HG03196 (cell line): Measurements from ENCODE around the gene NPIPB2.
A peak's percentile ranks its signal among the peaks of the same experiment; 100 is the strongest.
"Not testable (repeated sequence)": the region's sequence is repeated elsewhere in the genome, so short reads cannot be mapped to it uniquely, and the experiment has no call there.

Experiments used
- ATAC-seq: cut with Tn5 transposase; IDR thresholded peaks from one replicate; pipeline ENCODE4 v1.9.1; 2021; ENCODE audit not compliant: unreplicated experiment

Gene NPIPB2

GRCh38 chr16:11941945-11942344 lies at the start of gene NPIPB2:
Gene NPIPB2, minus strand, starts transcription at chr16:11942045. Its CDS starts 0 bp downstream, at chr16:11942045.
- not testable (repeated sequence) for ATAC-seq

- peak; percentile 48 for ATAC-seq
Observed at GRCh38 chr16:11990702-11991390, 49.0 kb upstream of the NPIPB2 start.

- ATAC-seq: no peak
Observed at GRCh38 chr16:11988258-11988978, 46.6 kb upstream of the NPIPB2 start.

GRCh38 chr16:11986521-11987057 lies 44.7 kb upstream of the NPIPB2 start:
- no peak for ATAC-seq

GRCh38 chr16:11985250-11985649 lies 43.4 kb upstream of the NPIPB2 start:
- ATAC-seq: no peak

GRCh38 chr16:11980136-11980844 lies 38.4 kb upstream of the NPIPB2 start:
- peak; percentile 38 for ATAC-seq

GRCh38 chr16:11979013-11979672 lies 37.3 kb upstream of the NPIPB2 start:
- ATAC-seq: no peak

GRCh38 chr16:11978080-11978479 lies 36.2 kb upstream of the NPIPB2 start:
- no peak for ATAC-seq

- ATAC-seq: no peak
Observed at GRCh38 chr16:11977376-11978041, 35.7 kb upstream of the NPIPB2 start.

- ATAC-seq: peak; percentile 11
Observed at GRCh38 chr16:11976850-11977375, 35.1 kb upstream of the NPIPB2 start.

GRCh38 chr16:11973070-11973469 lies 31.2 kb upstream of the NPIPB2 start:
- no peak for ATAC-seq

- ATAC-seq: no peak
Observed at GRCh38 chr16:11972128-11972527, 30.3 kb upstream of the NPIPB2 start.

GRCh38 chr16:11970292-11970691 lies 28.4 kb upstream of the NPIPB2 start:
- not testable (repeated sequence) for ATAC-seq

- ATAC-seq: no peak
Observed at GRCh38 chr16:11968577-11968976, 26.7 kb upstream of the NPIPB2 start.

GRCh38 chr16:11967195-11967911 lies 25.5 kb upstream of the NPIPB2 start:
- no peak for ATAC-seq

GRCh38 chr16:11966173-11966572 lies 24.3 kb upstream of the NPIPB2 start:
- no peak for ATAC-seq

- ATAC-seq: peak; percentile 72
Observed at GRCh38 chr16:11964761-11965551, 23.1 kb upstream of the NPIPB2 start, which contains the start of gene TNFRSF17. Gene TNFRSF17, plus strand, starts transcription at chr16:11965210. Its CDS starts 115 bp downstream, at chr16:11965325.

GRCh38 chr16:11963706-11964105 lies 21.9 kb upstream of the NPIPB2 start:
- no peak for ATAC-seq

- ATAC-seq: not testable (repeated sequence)
Observed at GRCh38 chr16:11962978-11963377, 21.1 kb upstream of the NPIPB2 start.
